ENCODE results near the gene NUP160. TPM values are rescaled to one million over a fixed set of nuclear protein-coding genes. Genes with fewer than 3 reads are reported as not detected.
A peak's percentile ranks its signal among the peaks of the same experiment; 100 is the strongest.
"Not testable (repeated sequence)": the region's sequence is repeated elsewhere in the genome, so short reads cannot be mapped to it uniquely, and the experiment has no call there.

Gene NUP160
- total RNA-seq, 1 donor from 2014 or later, result 63.5 TPM

GRCh38 chr11:47791774-47792430 is 56.2 kb downstream of the NUP160 start:
- DNase-seq, result no peak

GRCh38 chr11:47790017-47790416 is 58.1 kb downstream of the NUP160 start:
- DNase-seq, result not testable (repeated sequence)

GRCh38 chr11:47788181-47788580 is 60.0 kb downstream of the NUP160 start:
- DNase-seq, result no peak

GRCh38 chr11:47786373-47786772 is 61.8 kb downstream of the NUP160 start:
- no peak for DNase-seq

- no peak for DNase-seq
Measured at GRCh38 chr11:47784785-47785381, 63.3 kb downstream of the NUP160 start.

GRCh38 chr11:47783087-47783610 is 65.0 kb downstream of the NUP160 start:
- no peak for DNase-seq

- DNase-seq, result no peak
Measured at GRCh38 chr11:47778878-47779483, 69.2 kb downstream of the NUP160 start.

GRCh38 chr11:47775240-47775869 is 72.8 kb downstream of the NUP160 start:
- DNase-seq, result no peak

- DNase-seq, result no peak
Measured at GRCh38 chr11:47773882-47774281, 74.3 kb downstream of the NUP160 start.

- DNase-seq, result not testable (repeated sequence)
Measured at GRCh38 chr11:47769556-47769955, 78.6 kb downstream of the NUP160 start.

- peak; percentile 55 for DNase-seq
Measured at GRCh38 chr11:47768101-47768612, 80.0 kb downstream of the NUP160 start.

GRCh38 chr11:47766509-47767227 is 81.5 kb downstream of the NUP160 start:
- peak; percentile 50 for DNase-seq

- DNase-seq, result no peak
Measured at GRCh38 chr11:47765086-47765485, 83.1 kb downstream of the NUP160 start.

GRCh38 chr11:47759291-47759690 is 88.9 kb downstream of the NUP160 start:
- DNase-seq, result not testable (repeated sequence)

- DNase-seq, result no peak
Measured at GRCh38 chr11:47756208-47756607, 91.9 kb downstream of the NUP160 start.

GRCh38 chr11:47750725-47751124 is 97.4 kb downstream of the NUP160 start:
- DNase-seq, result no peak

GRCh38 chr11:47742494-47742893 is 105.7 kb downstream of the NUP160 start:
- not testable (repeated sequence) for DNase-seq

- not testable (repeated sequence) for DNase-seq
Measured at GRCh38 chr11:47737817-47738216, 110.3 kb downstream of the NUP160 start.

GRCh38 chr11:47732271-47732670 is 115.9 kb downstream of the NUP160 start:
- no peak for DNase-seq

- DNase-seq, result no peak
Measured at GRCh38 chr11:47731475-47731874, 116.7 kb downstream of the NUP160 start.
